HUES64 (cell line): ENCODE data around the gene CMTM5.

Experiments used
- H3K27ac ChIP-seq: 2 replicates; pipeline ENCODE4 v1.7.0; 2013; ENCODE audit warnings: low read depth, low read length, inconsistent platforms
- H3K27me3 ChIP-seq: 2 replicates; pipeline ENCODE4 v1.6.1; 2013; ENCODE audit warnings: mild to moderate bottlenecking, low read length; ENCODE audit not compliant: insufficient read depth
- H3K36me3 ChIP-seq: 2 replicates; pipeline ENCODE4 v1.6.1; 2013; ENCODE audit warnings: mild to moderate bottlenecking, low read length; ENCODE audit not compliant: insufficient read depth
- H3K4me1 ChIP-seq: 2 replicates; pipeline ENCODE4 v1.6.1; 2013; ENCODE audit warnings: mild to moderate bottlenecking, low read length, moderate library complexity; ENCODE audit not compliant: insufficient read depth
- H3K4me3 ChIP-seq: 2 replicates; pipeline ENCODE4 v1.5.1; 2013; ENCODE audit warnings: mild to moderate bottlenecking, low read length, moderate library complexity
- H3K9ac ChIP-seq: 2 replicates; pipeline ENCODE4 v1.6.1; 2013; ENCODE audit warnings: mild to moderate bottlenecking, low read depth, low read length
- H3K9me3 ChIP-seq: 2 replicates; pipeline ENCODE4 v1.6.1; 2013; ENCODE audit warnings: low read depth, low read length; ENCODE audit not compliant: insufficient read depth
- WGBS: fragments of 150-250, 120-280 bp; methylation state at CpG from one replicate; pipeline ENCODE4 v1.1.7; 2013; ENCODE audit warnings: missing lambda C conversion rate; 5-methylcytosine and 5-hydroxymethylcytosine counted together

Gene CMTM5

GRCh38 chr14:23359167-23359626, 17.6 kb upstream of the CMTM5 start:
- peaks cover under 1% of the 10 kb centered on the region; the same call in 1 of the 2 replicates for H3K27me3 ChIP-seq
- 89% methylated on average over 11 of the region's 11 CpGs for WGBS
- no peak overlapping the region for H3K4me3 ChIP-seq
- H3K9ac ChIP-seq, result no peak overlapping the region
- H3K9me3 ChIP-seq, result no peaks in the 10 kb centered on the region
- H3K4me1 ChIP-seq, result peaks cover 5% of the 10 kb centered on the region
- no peak overlapping the region for H3K27ac ChIP-seq
- H3K36me3 ChIP-seq, result peaks cover 32% of the 10 kb centered on the region

GRCh38 chr14:23359722-23360447, 17.0 kb upstream of the CMTM5 start:
- WGBS, result 96% methylated on average over 22 of the region's 22 CpGs
- H3K36me3 ChIP-seq, result peaks cover 32% of the 10 kb centered on the region
- H3K9ac ChIP-seq, result no peak overlapping the region
- H3K4me1 ChIP-seq, result peaks cover 7% of the 10 kb centered on the region
- H3K4me3 ChIP-seq, result no peak overlapping the region
- no peaks in the 10 kb centered on the region for H3K27me3 ChIP-seq
- no peak overlapping the region for H3K27ac ChIP-seq
- no peaks in the 10 kb centered on the region for H3K9me3 ChIP-seq

GRCh38 chr14:23360496-23360895, 16.4 kb upstream of the CMTM5 start:
- no peaks in the 10 kb centered on the region for H3K27me3 ChIP-seq
- H3K27ac ChIP-seq, result no peak overlapping the region
- peaks cover 32% of the 10 kb centered on the region for H3K36me3 ChIP-seq
- no peaks in the 10 kb centered on the region for H3K9me3 ChIP-seq
- H3K4me1 ChIP-seq, result peaks cover 7% of the 10 kb centered on the region
- no peak overlapping the region for H3K9ac ChIP-seq
- H3K4me3 ChIP-seq, result no peak overlapping the region
- 87% methylated on average over 11 of the region's 11 CpGs for WGBS

GRCh38 chr14:23361320-23361719, 15.5 kb upstream of the CMTM5 start:
- Histone ChIP-seq H3K9me3 (no peaks in the 10 kb centered on the region), H3K4me1 (peaks cover 7% of the 10 kb centered on the region), H3K4me3 (no peak overlapping the region), H3K9ac (no peak overlapping the region), H3K27me3 (no peaks in the 10 kb centered on the region), H3K27ac (no peak overlapping the region), H3K36me3 (peaks cover 32% of the 10 kb centered on the region)

- Histone ChIP-seq H3K36me3 (peaks cover 32% of the 10 kb centered on the region), H3K9ac (no peak overlapping the region), H3K4me3 (no peak overlapping the region), H3K27ac (no peak overlapping the region), H3K4me1 (peaks cover 7% of the 10 kb centered on the region), H3K27me3 (no peaks in the 10 kb centered on the region), H3K9me3 (no peaks in the 10 kb centered on the region)
- WGBS, result 88% methylated on average over 6 of the region's 6 CpGs
Measured at GRCh38 chr14:23361763-23362162, 15.1 kb upstream of the CMTM5 start.

- H3K27ac ChIP-seq, result no peak overlapping the region
- H3K4me1 ChIP-seq, result peaks cover 12% of the 10 kb centered on the region
- H3K36me3 ChIP-seq, result peaks cover 29% of the 10 kb centered on the region
- no peaks in the 10 kb centered on the region for H3K9me3 ChIP-seq
- H3K4me3 ChIP-seq, result no peak overlapping the region
- WGBS, result 86% methylated on average over 3 of the region's 3 CpGs
- no peaks in the 10 kb centered on the region for H3K27me3 ChIP-seq
- H3K9ac ChIP-seq, result no peak overlapping the region
Measured at GRCh38 chr14:23362200-23362599, 14.6 kb upstream of the CMTM5 start.

- Histone ChIP-seq H3K4me1 (peaks cover 13% of the 10 kb centered on the region), H3K27ac (peak overlapping the region; percentile 6; the same call in 1 of the 2 replicates), H3K36me3 (peaks cover 14% of the 10 kb centered on the region; the same call in 1 of the 2 replicates), H3K4me3 (peak overlapping the region; percentile 76), H3K9ac (peak overlapping the region; percentile 84), H3K9me3 (no peaks in the 10 kb centered on the region), H3K27me3 (peaks cover 14% of the 10 kb centered on the region)
- WGBS, result 7% methylated on average over 21 of the region's 21 CpGs
Measured at GRCh38 chr14:23364164-23365035, 12.4 kb upstream of the CMTM5 start.

GRCh38 chr14:23365036-23365731, 11.7 kb upstream of the CMTM5 start, which contains the start of gene EFS:
EFS (minus strand) TSS chr14:23365172; CDS start chr14:23365025, 147 bp downstream.
- peak within 1 kb of the TSS; percentile 86 for H3K27ac ChIP-seq
- peak within 1 kb of the TSS; percentile 76 for H3K4me3 ChIP-seq
- peak within 1 kb of the TSS; percentile 84 for H3K9ac ChIP-seq
- H3K27me3 ChIP-seq, result peaks cover 14% of the 10 kb centered on the region
- peaks cover 9% of the 10 kb centered on the region; the same call in 1 of the 2 replicates for H3K36me3 ChIP-seq
- no peaks in the 10 kb centered on the region for H3K9me3 ChIP-seq
- H3K4me1 ChIP-seq, result peaks cover 13% of the 10 kb centered on the region
- under 1% methylated on average over 74 of the region's 74 CpGs for WGBS

GRCh38 chr14:23365732-23366425, 11.0 kb upstream of the CMTM5 start:
- WGBS, result under 1% methylated on average over 47 of the region's 51 CpGs
- H3K36me3 ChIP-seq, result peaks cover 7% of the 10 kb centered on the region; the same call in 1 of the 2 replicates
- peak overlapping the region; percentile 84 for H3K9ac ChIP-seq
- no peaks in the 10 kb centered on the region for H3K9me3 ChIP-seq
- peaks cover 13% of the 10 kb centered on the region for H3K4me1 ChIP-seq
- peak overlapping the region; percentile 86 for H3K27ac ChIP-seq
- peak overlapping the region; percentile 76 for H3K4me3 ChIP-seq
- peaks cover 14% of the 10 kb centered on the region for H3K27me3 ChIP-seq

- WGBS, result 1% methylated on average over 32 of the region's 34 CpGs
- H3K4me3 ChIP-seq, result peak overlapping the region; percentile 76
Measured at GRCh38 chr14:23366426-23366921, 10.4 kb upstream of the CMTM5 start.

More at GRCh38 chr14:23366426-23366921, 10.4 kb upstream of the CMTM5 start:
- H3K4me1 ChIP-seq, result peaks cover 13% of the 10 kb centered on the region
- H3K27me3 ChIP-seq, result peaks cover 14% of the 10 kb centered on the region
- H3K9ac ChIP-seq, result peak overlapping the region; percentile 38; the same call in 1 of the 2 replicates
- H3K27ac ChIP-seq, result peak overlapping the region; percentile 86; the same call in 1 of the 2 replicates
- H3K9me3 ChIP-seq, result no peaks in the 10 kb centered on the region
- H3K36me3 ChIP-seq, result 0 out of 2 replicates have a peak, but pooled peaks cover 2% of the 10 kb centered on the region
